Prostate gland (tissue), 2 donors: ENCODE measurements around the gene BTC.

ENCODE experiments used
- CTCF ChIP-seq, 4 experiments: fragments of 200-600 bp in 2 of 4; fragments of 450-650 bp in 2 of 4; sonication (generic) in 2 of 4; IDR thresholded peaks; 1 replicate in 3 of 4; 2 replicates in 1 of 4; pipeline ENCODE4 v1.5.1; 2016 to 2019; ENCODE audit warnings: antibody characterized with exemption in 4 of 4, mild to moderate bottlenecking in 2 of 4, moderate library complexity in 2 of 4
- POLR2A ChIP-seq: fragments of 450-650 bp; IDR thresholded peaks from one replicate; pipeline ENCODE4 v1.6.1; 2016; ENCODE audit warnings: antibody characterized with exemption, mild to moderate bottlenecking
- POLR2AphosphoS5 ChIP-seq: sonication (generic); formaldehyde crosslinking; IDR thresholded peaks from one replicate; pipeline ENCODE4 v1.6.1; 2017; ENCODE audit warnings: antibody characterized with exemption

DNA sequence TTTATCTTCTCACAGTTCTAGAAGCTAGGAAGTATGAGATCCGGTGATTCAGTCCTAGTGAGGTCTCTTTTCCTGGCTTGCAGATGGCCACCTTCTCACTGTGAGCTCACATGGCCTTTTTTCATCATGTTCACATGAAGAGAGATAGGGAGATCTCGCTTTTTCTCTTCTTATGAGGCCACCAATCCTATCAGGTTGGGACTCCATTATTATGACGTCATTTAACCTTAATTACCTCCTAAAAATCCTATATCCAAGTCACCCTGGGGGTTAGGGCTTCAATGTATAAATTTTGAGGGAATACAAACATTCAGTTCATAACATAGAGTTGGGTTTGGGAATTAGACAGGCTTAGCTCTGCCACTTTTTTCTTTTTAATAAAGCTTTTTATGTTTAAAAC is 6.0 kb upstream of the BTC start:
- TF ChIP-seq CTCF (IDR thresholded peaks at IDR 0.05) (no peak), POLR2A (no peak), POLR2AphosphoS5 (no peak)
